Smooth muscle cell (in vitro differentiated cells): ENCODE data around the gene CD37. TPM values are rescaled to one million over a fixed set of nuclear protein-coding genes. Genes with fewer than 3 reads are reported as not detected.
"Not testable (repeated sequence)": the region's sequence is repeated elsewhere in the genome, so short reads cannot be mapped to it uniquely, and the experiment has no call there.

Source experiments
- DNase-seq: peaks from one replicate; lab custom pipeline; 2025; ENCODE audit not compliant: unreplicated experiment; lab: John Stamatoyannopoulos, UW
- H2AFZ ChIP-seq: fragments of 200-600 bp; sonication (generic); 2 replicates; pipeline ENCODE4 v1.6.0; 2016; ENCODE audit warnings: antibody characterized with exemption, low read depth, mild to moderate bottlenecking
- H3F3A ChIP-seq: fragments of 200-600 bp; sonication (generic); 2 replicates; pipeline ENCODE4 v1.6.0; 2017; ENCODE audit warnings: antibody characterized with exemption, low read depth
- H3K27ac ChIP-seq: fragments of 200-600 bp; sonication (generic); 2 replicates; pipeline ENCODE4 v1.5.1; 2016; ENCODE audit warnings: low read depth, mild to moderate bottlenecking
- H3K27me3 ChIP-seq: fragments of 200-600 bp; sonication (generic); 2 replicates; pipeline ENCODE4 v1.6.1; 2016; ENCODE audit warnings: low read depth, mild to moderate bottlenecking
- H3K36me3 ChIP-seq: fragments of 200-600 bp; sonication (generic); 2 replicates; pipeline ENCODE4 v1.5.1; 2016; ENCODE audit warnings: low read depth
- H3K4me1 ChIP-seq: fragments of 200-600 bp; sonication (generic); 2 replicates; pipeline ENCODE4 v1.5.1; 2016; ENCODE audit warnings: low read depth
- H3K4me2 ChIP-seq: fragments of 200-600 bp; sonication (generic); 2 replicates; pipeline ENCODE4 v1.6.0; 2016; ENCODE audit warnings: mild to moderate bottlenecking
- H3K4me3 ChIP-seq: fragments of 200-600 bp; sonication (generic); 2 replicates; pipeline ENCODE4 v1.5.1; 2016; ENCODE audit warnings: mild to moderate bottlenecking
- H3K79me2 ChIP-seq: fragments of 200-600 bp; sonication (generic); 2 replicates; pipeline ENCODE4 v1.6.0; 2016; ENCODE audit warnings: low read depth, mild to moderate bottlenecking
- H3K9ac ChIP-seq: fragments of 200-600 bp; sonication (generic); 2 replicates; pipeline ENCODE4 v1.6.0; 2016; ENCODE audit warnings: low read depth
- H3K9me3 ChIP-seq: fragments of 200-600 bp; sonication (generic); replicated peaks from 2 replicates; pipeline ENCODE4 v1.5.1; 2016; ENCODE audit warnings: low read depth
- H4K20me1 ChIP-seq: fragments of 200-600 bp; sonication (generic); 2 replicates; pipeline ENCODE4 v1.6.0; 2016; ENCODE audit warnings: low read depth
- CTCF ChIP-seq: fragments of 200-600 bp; sonication (generic); IDR thresholded peaks from 2 replicates; pipeline ENCODE4 v1.5.1; 2017; ENCODE audit warnings: borderline replicate concordance, mild to moderate bottlenecking, antibody characterized with exemption; ENCODE audit not compliant: insufficient read depth, poor library complexity, severe bottlenecking
- WGBS: methylation state at CpG from one replicate; pipeline ENCODE4 v1.1.7; 2016; ENCODE audit warnings: low lambda C conversion rate; 5-methylcytosine and 5-hydroxymethylcytosine counted together
- polyA plus RNA-seq: library from polyadenylated mRNA; unstranded; fragments of >200 nt; fragmentation: Nextera tagmentation; extraction: Ambion mirVana; gene quantifications from 2 replicates; pipeline ENCODE4 v1.2.1, GENCODE V29; 2016
- total RNA-seq: library from RNA; depleted of rRNA; stranded (reverse); fragments of >200 nt; gene quantifications from 2 replicates; pipeline ENCODE4 v1.2.3, GENCODE V29; 2014

The CD37 gene
- total and polyA plus RNA-seq, 2 experiments from 2014 or later: 7.0 TPM; not detected in 1

GRCh38 chr19:49366110-49366509 is 30.9 kb downstream of the CD37 start:
- no peak overlapping the region for H2AFZ ChIP-seq
- peaks cover 6% of the 10 kb centered on the region for H3F3A ChIP-seq
- TF ChIP-seq CTCF: no peak
- H3K9me3 ChIP-seq: no peaks in the 10 kb centered on the region
- peaks cover 3% of the 10 kb centered on the region for H3K4me1 ChIP-seq
- no peak for DNase-seq
- H3K4me3 ChIP-seq: no peak overlapping the region
- H3K9ac ChIP-seq: no peak overlapping the region
- H3K27ac ChIP-seq: no peak overlapping the region
- no peaks in the 10 kb centered on the region for H3K27me3 ChIP-seq
- no peaks in the 10 kb centered on the region for H4K20me1 ChIP-seq
- peaks cover 12% of the 10 kb centered on the region for H3K79me2 ChIP-seq
- no peak overlapping the region for H3K4me2 ChIP-seq
- no peaks in the 10 kb centered on the region for H3K36me3 ChIP-seq

- Histone ChIP-seq H3K36me3 (no peaks in the 10 kb centered on the region), H3K9me3 (no peaks in the 10 kb centered on the region), H3K9ac (no peak overlapping the region), H3K4me3 (no peak overlapping the region), H3K79me2 (no peaks in the 10 kb centered on the region), H2AFZ (no peak overlapping the region), H3K27me3 (no peaks in the 10 kb centered on the region), H3F3A (peaks cover 4% of the 10 kb centered on the region), H3K4me1 (peaks cover 3% of the 10 kb centered on the region), H4K20me1 (no peaks in the 10 kb centered on the region), H3K27ac (no peak overlapping the region), H3K4me2 (no peak overlapping the region)
- no peak for DNase-seq
- TF ChIP-seq CTCF: no peak
- 65% methylated on average over 5 of the region's 5 CpGs for WGBS
Observed at GRCh38 chr19:49368711-49369358, 33.6 kb downstream of the CD37 start.

- Histone ChIP-seq H3K4me1 (no peaks in the 10 kb centered on the region), H3K27me3 (no peaks in the 10 kb centered on the region), H3K9me3 (no peaks in the 10 kb centered on the region), H3K4me2 (no peak overlapping the region), H2AFZ (no peak overlapping the region), H3F3A (no peaks in the 10 kb centered on the region), H3K36me3 (no peaks in the 10 kb centered on the region), H3K27ac (no peak overlapping the region), H3K79me2 (no peaks in the 10 kb centered on the region), H3K9ac (no peak overlapping the region), H4K20me1 (no peaks in the 10 kb centered on the region), H3K4me3 (no peak overlapping the region)
- no peak for DNase-seq
- TF ChIP-seq CTCF: no peak
- 83% methylated on average over 3 of the region's 3 CpGs for WGBS
Observed at GRCh38 chr19:49371184-49371583, 36.0 kb downstream of the CD37 start.

- H3K4me3 ChIP-seq, H3K27me3 ChIP-seq, H3K9ac ChIP-seq, H3K36me3 ChIP-seq, H3F3A ChIP-seq, H2AFZ ChIP-seq, H3K79me2 ChIP-seq, H3K9me3 ChIP-seq, H3K4me2 ChIP-seq, H3K4me1 ChIP-seq, H4K20me1 ChIP-seq, DNase-seq, H3K27ac ChIP-seq: not testable (repeated sequence)
- WGBS: 89% methylated on average over 3 of the region's 3 CpGs
Observed at GRCh38 chr19:49373174-49373573, 38.0 kb downstream of the CD37 start.
